ENCODE measurements around the gene MARVELD3.
A peak's percentile ranks its signal among the peaks of the same experiment; 100 is the strongest.

The MARVELD3 gene

GRCh38 chr16:71623597-71623996 lies 2.4 kb upstream of the MARVELD3 start:
- DNase-seq = no peak

GRCh38 chr16:71625113-71625850 lies 702 bp upstream of the MARVELD3 start:
- DNase-seq = no peak

GRCh38 chr16:71626858-71627213 lies 852 bp downstream of the MARVELD3 start:
- peak; percentile 13 for DNase-seq

GRCh38 chr16:71627731-71628181 lies 1.8 kb downstream of the MARVELD3 start:
- DNase-seq = no peak

GRCh38 chr16:71628810-71629209 lies 2.8 kb downstream of the MARVELD3 start:
- peak; percentile 66 for DNase-seq

GRCh38 chr16:71629278-71630016 lies 3.5 kb downstream of the MARVELD3 start:
- peak; percentile 41 for DNase-seq

- no peak for DNase-seq
Observed at GRCh38 chr16:71630808-71631207, 4.8 kb downstream of the MARVELD3 start.

- no peak for DNase-seq
Observed at GRCh38 chr16:71631776-71632175, 5.8 kb downstream of the MARVELD3 start.

- DNase-seq = no peak
Observed at GRCh38 chr16:71635632-71636031, 9.6 kb downstream of the MARVELD3 start.

- no peak for DNase-seq
Observed at GRCh38 chr16:71637398-71637797, 11.4 kb downstream of the MARVELD3 start.

- DNase-seq = no peak
Observed at GRCh38 chr16:71645450-71645849, 19.5 kb downstream of the MARVELD3 start.

GRCh38 chr16:71647391-71647790 lies 21.4 kb downstream of the MARVELD3 start:
- no peak for DNase-seq

GRCh38 chr16:71648162-71648561 lies 22.2 kb downstream of the MARVELD3 start:
- DNase-seq = no peak

- DNase-seq = no peak
Observed at GRCh38 chr16:71648921-71649320, 22.9 kb downstream of the MARVELD3 start.

- no peak for DNase-seq
Observed at GRCh38 chr16:71649704-71650103, 23.7 kb downstream of the MARVELD3 start.

- DNase-seq = no peak
Observed at GRCh38 chr16:71658771-71659170, 32.8 kb downstream of the MARVELD3 start.

- no peak for DNase-seq
Observed at GRCh38 chr16:71659471-71659870, 33.5 kb downstream of the MARVELD3 start.

GRCh38 chr16:71666264-71666663 lies 40.3 kb downstream of the MARVELD3 start:
- DNase-seq = no peak

GRCh38 chr16:71666928-71667707 lies 41.1 kb downstream of the MARVELD3 start:
- DNase-seq = no peak

GRCh38 chr16:71669926-71670536 lies 44.0 kb downstream of the MARVELD3 start:
- DNase-seq = no peak

- DNase-seq = no peak
Observed at GRCh38 chr16:71670537-71670936, 44.6 kb downstream of the MARVELD3 start.

GRCh38 chr16:71671165-71671564 lies 45.2 kb downstream of the MARVELD3 start:
- DNase-seq = no peak

- no peak for DNase-seq
Observed at GRCh38 chr16:71672125-71672524, 46.1 kb downstream of the MARVELD3 start.
